ENCODE data around the gene ESAM. TPM values are rescaled to one million over a fixed set of nuclear protein-coding genes. Genes with fewer than 3 reads are reported as not detected.
"Not testable (repeated sequence)": the region's sequence is repeated elsewhere in the genome, so short reads cannot be mapped to it uniquely, and the experiment has no call there.

ESAM gene
- polyA plus RNA-seq, 3 donors: 0.18 to 0.74 (median 0.49) TPM

DNA sequence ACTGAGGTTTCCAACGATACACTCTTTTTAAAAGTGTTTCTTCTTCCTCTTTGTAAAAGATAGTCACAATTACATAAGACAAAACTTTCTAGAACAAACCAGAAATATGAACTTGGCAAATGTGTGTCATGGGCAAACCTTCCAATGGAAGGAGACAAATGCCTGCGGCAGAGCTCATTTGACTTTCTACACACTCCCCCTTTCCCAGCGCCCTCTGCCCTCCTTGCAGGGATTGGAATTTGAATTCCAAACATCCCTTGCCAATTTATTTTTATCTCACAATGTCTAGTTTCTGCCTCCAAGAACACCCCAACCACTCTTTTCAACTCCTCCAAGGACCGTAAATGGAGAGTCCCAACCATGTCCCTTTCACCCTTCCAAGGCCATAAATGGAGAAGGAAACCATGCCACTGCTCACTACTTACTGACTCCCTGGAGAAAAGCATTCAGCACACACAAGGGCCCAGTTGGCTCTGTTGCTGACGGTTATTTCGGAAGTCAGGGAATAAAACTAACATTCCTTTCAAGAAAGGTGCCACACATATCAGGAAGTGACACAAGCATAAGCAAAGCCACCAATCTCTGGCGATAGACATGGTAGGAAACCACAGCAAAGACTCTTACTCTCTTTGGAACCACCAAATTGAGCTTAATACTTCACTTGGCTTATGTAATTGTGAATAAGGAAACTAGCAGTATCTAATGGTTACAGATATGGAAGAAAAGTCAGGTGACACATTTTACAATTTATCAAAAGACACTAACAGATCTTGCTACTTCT is 15.0 kb upstream of the ESAM start:
- no peak overlapping the region for H3K4me3 Mint-ChIP-seq
- Histone ChIP-seq H3K36me3 (replicated peaks in 1 of 2; ENCODE audit: control insufficient read depth in 1 of 2, insufficient read depth in 2 of 2, low read length in 2 of 2) (peaks cover 5 to 18% of the 10 kb centered on the region in 2 donors), H2AFZ (ENCODE audit: insufficient read depth, low read depth, low read length, poor library complexity, severe bottlenecking) (no peak overlapping the region), H3K4me2 (replicated peaks; ENCODE audit: extremely low read depth, low read length, poor library complexity, severe bottlenecking) (no peak overlapping the region), H3K79me2 (ENCODE audit: insufficient read depth, low read length) (no peaks in the 10 kb centered on the region), H3K4me1 (ENCODE audit: control insufficient read depth in 1 of 2, insufficient read depth in 2 of 2, low read length in 2 of 2) (no peaks in the 10 kb centered on the region), H3K4me3 (replicated peaks in 1 of 3; ENCODE audit: low read depth in 2 of 3, low read length in 3 of 3) (no peak overlapping the region), H3K27ac (ENCODE audit: low read depth in 1 of 2, low read length in 2 of 2) (no peak overlapping the region), H3K9me3 (replicated peaks in 1 of 2; ENCODE audit: control insufficient read depth in 1 of 2, insufficient read depth in 1 of 2, low read length in 2 of 2) (no peaks in the 10 kb centered on the region), H4K20me1 (ENCODE audit: insufficient read depth, low read length) (no peaks in the 10 kb centered on the region), H3K9ac (ENCODE audit: insufficient read depth, low read length, poor library complexity, severe bottlenecking) (no peak overlapping the region), H3K27me3 (ENCODE audit: control insufficient read depth in 2 of 2, insufficient read depth in 2 of 2, low read length in 2 of 2) (no peaks in the 10 kb centered on the region)
- H3K9me3 Mint-ChIP-seq: no peaks in the 10 kb centered on the region
- 86% methylated on average over 3 of the region's 7 CpGs for WGBS (ENCODE audit: insufficient coverage)
- no peak overlapping the region for H3K27ac Mint-ChIP-seq
- no peak for DNase-seq
- peaks cover 0 to under 1% (median 0%) of the 10 kb centered on the region in 3 donors for H3K27me3 Mint-ChIP-seq (ENCODE audit: low read depth in 3 of 3)
- TF ChIP-seq, protein P1, sequence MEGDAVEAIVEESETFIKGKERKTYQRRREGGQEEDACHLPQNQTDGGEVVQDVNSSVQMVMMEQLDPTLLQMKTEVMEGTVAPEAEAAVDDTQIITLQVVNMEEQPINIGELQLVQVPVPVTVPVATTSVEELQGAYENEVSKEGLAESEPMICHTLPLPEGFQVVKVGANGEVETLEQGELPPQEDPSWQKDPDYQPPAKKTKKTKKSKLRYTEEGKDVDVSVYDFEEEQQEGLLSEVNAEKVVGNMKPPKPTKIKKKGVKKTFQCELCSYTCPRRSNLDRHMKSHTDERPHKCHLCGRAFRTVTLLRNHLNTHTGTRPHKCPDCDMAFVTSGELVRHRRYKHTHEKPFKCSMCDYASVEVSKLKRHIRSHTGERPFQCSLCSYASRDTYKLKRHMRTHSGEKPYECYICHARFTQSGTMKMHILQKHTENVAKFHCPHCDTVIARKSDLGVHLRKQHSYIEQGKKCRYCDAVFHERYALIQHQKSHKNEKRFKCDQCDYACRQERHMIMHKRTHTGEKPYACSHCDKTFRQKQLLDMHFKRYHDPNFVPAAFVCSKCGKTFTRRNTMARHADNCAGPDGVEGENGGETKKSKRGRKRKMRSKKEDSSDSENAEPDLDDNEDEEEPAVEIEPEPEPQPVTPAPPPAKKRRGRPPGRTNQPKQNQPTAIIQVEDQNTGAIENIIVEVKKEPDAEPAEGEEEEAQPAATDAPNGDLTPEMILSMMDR (IDR thresholded peaks at IDR 0.05): no peak
- intact Hi-C loops (cut with micrococcal nuclease): no loop called here
- H3K36me3 Mint-ChIP-seq: peaks cover 24 to 29% of the 10 kb centered on the region in 2 donors
- peaks cover 10% of the 10 kb centered on the region for H3K4me1 Mint-ChIP-seq

DNA sequence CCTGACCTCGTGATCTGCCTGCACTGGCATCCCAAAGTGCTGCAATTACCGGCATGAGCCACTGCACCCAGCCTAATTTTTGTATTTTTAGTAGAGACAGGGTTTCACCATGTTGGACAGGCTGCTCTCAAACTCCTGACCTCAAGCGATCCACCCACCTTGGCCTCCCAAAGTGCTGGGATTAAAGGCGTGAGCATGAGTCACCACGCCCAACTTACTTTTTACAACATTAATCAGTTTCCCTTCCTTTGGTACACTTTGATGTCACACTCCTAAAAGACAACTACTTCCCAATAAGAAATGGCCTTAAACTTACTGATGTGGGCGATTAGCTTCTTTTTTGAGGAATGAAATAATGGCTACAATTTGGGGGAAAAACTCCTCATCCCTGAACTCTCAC is 8.9 kb upstream of the ESAM start:
- H3K4me1 ChIP-seq (ENCODE audit: control insufficient read depth in 1 of 2, insufficient read depth in 2 of 2, low read length in 2 of 2); H3K27ac ChIP-seq (ENCODE audit: low read depth in 1 of 2, low read length in 2 of 2); H3K27ac Mint-ChIP-seq; H3K9me3 Mint-ChIP-seq; H3K4me3 Mint-ChIP-seq; H3K9ac ChIP-seq (ENCODE audit: insufficient read depth, low read length, poor library complexity, severe bottlenecking); H4K20me1 ChIP-seq (ENCODE audit: insufficient read depth, low read length); H3K27me3 ChIP-seq (ENCODE audit: control insufficient read depth in 2 of 2, insufficient read depth in 2 of 2, low read length in 2 of 2); intact Hi-C loops (cut with micrococcal nuclease); H3K27me3 Mint-ChIP-seq (ENCODE audit: low read depth in 3 of 3); H3K4me3 ChIP-seq (replicated peaks in 1 of 3; ENCODE audit: low read depth in 2 of 3, low read length in 3 of 3); H2AFZ ChIP-seq (ENCODE audit: insufficient read depth, low read depth, low read length, poor library complexity, severe bottlenecking); H3K79me2 ChIP-seq (ENCODE audit: insufficient read depth, low read length); H3K9me3 ChIP-seq (replicated peaks in 1 of 2; ENCODE audit: control insufficient read depth in 1 of 2, insufficient read depth in 1 of 2, low read length in 2 of 2); DNase-seq; H3K4me2 ChIP-seq (replicated peaks; ENCODE audit: extremely low read depth, low read length, poor library complexity, severe bottlenecking); H3K4me1 Mint-ChIP-seq: not testable (repeated sequence)
- H3K36me3 Mint-ChIP-seq: peaks cover 49 to 52% of the 10 kb centered on the region in 2 donors
- 94% methylated on average over 5 of the region's 6 CpGs for WGBS (ENCODE audit: insufficient coverage)
- H3K36me3 ChIP-seq (replicated peaks in 1 of 2; ENCODE audit: control insufficient read depth in 1 of 2, insufficient read depth in 2 of 2, low read length in 2 of 2): peaks cover 24 to 76% of the 10 kb centered on the region in 2 donors

All from CD14-positive monocyte (primary cell).